Neural progenitor cell (in vitro differentiated cells): ENCODE measurements around the gene SHBG. TPM values are rescaled to one million over a fixed set of nuclear protein-coding genes. Genes with fewer than 3 reads are reported as not detected.

Experiments used
- DNase-seq: peaks from one replicate; pipeline ENCODE4 v3.0.0-alpha.2; 2016; ENCODE audit warnings: low spot score
- H2AFZ ChIP-seq: fragments of 200-600 bp; sonication (generic); replicated peaks from 2 replicates; pipeline ENCODE4 v1.6.1; 2016; ENCODE audit warnings: antibody characterized with exemption
- H3F3A ChIP-seq: fragments of 200-600 bp; sonication (generic); 2 replicates; pipeline ENCODE4 v1.6.1; 2016; ENCODE audit warnings: antibody characterized with exemption, low read depth
- H3K27ac ChIP-seq: fragments of 200-600 bp; sonication (generic); 2 replicates; pipeline ENCODE4 v1.5.1; 2016; ENCODE audit warnings: mild to moderate bottlenecking
- H3K27me3 ChIP-seq: fragments of 200-600 bp; sonication (generic); 2 replicates; pipeline ENCODE4 v1.6.1; 2016; ENCODE audit warnings: mild to moderate bottlenecking, moderate library complexity
- H3K36me3 ChIP-seq: fragments of 200-600 bp; sonication (generic); 2 replicates; pipeline ENCODE4 v1.5.1; 2016
- H3K4me1 ChIP-seq: fragments of 200-600 bp; sonication (generic); 2 replicates; pipeline ENCODE4 v1.6.1; 2016; ENCODE audit warnings: mixed run types
- H3K4me2 ChIP-seq: fragments of 200-600 bp; sonication (generic); 2 replicates; pipeline ENCODE4 v1.6.1; 2016
- H3K4me3 ChIP-seq: fragments of 200-600 bp; sonication (generic); 2 replicates; pipeline ENCODE4 v1.5.1; 2016
- H3K79me2 ChIP-seq: fragments of 200-600 bp; sonication (generic); 2 replicates; pipeline ENCODE4 v1.6.1; 2016; ENCODE audit warnings: low read depth
- H3K9ac ChIP-seq: fragments of 200-600 bp; sonication (generic); 2 replicates; pipeline ENCODE4 v1.6.1; 2016
- H3K9me3 ChIP-seq: fragments of 200-600 bp; sonication (generic); 2 replicates; pipeline ENCODE4 v1.5.1; 2016; ENCODE audit warnings: low read depth
- H4K20me1 ChIP-seq: fragments of 200-600 bp; sonication (generic); 2 replicates; pipeline ENCODE4 v1.6.1; 2016; ENCODE audit warnings: low read depth
- H3K27ac Mint-ChIP-seq: 3 replicates; pipeline ENCODE4 v1.8.0; 2021; ENCODE audit warnings: mixed read lengths
- H3K27me3 Mint-ChIP-seq: 2 replicates; pipeline ENCODE4 v1.8.0; 2022; ENCODE audit warnings: low read depth, mild to moderate bottlenecking, inconsistent platforms, moderate library complexity, mixed read lengths; ENCODE audit not compliant: insufficient read depth
- H3K36me3 Mint-ChIP-seq: 3 replicates; pipeline ENCODE4 v1.8.0; 2021; ENCODE audit warnings: mixed read lengths
- H3K4me1 Mint-ChIP-seq: 3 replicates; pipeline ENCODE4 v1.8.0; 2021; ENCODE audit warnings: mixed read lengths
- H3K4me3 Mint-ChIP-seq: 3 replicates; pipeline ENCODE4 v1.8.0; 2021; ENCODE audit warnings: mild to moderate bottlenecking, moderate library complexity, mixed read lengths
- H3K9me3 Mint-ChIP-seq: 3 replicates; pipeline ENCODE4 v1.8.0; 2020; ENCODE audit warnings: mixed read lengths
- CTCF ChIP-seq: fragments of 200-600 bp; sonication (generic); IDR thresholded peaks from 2 replicates; pipeline ENCODE4 v1.5.1; 2017; ENCODE audit warnings: antibody characterized with exemption, mild to moderate bottlenecking
- EZH2 ChIP-seq: fragments of 200-600 bp; sonication (generic); IDR thresholded peaks from 2 replicates; pipeline ENCODE4 v1.6.1; 2017; ENCODE audit warnings: antibody characterized with exemption, mild to moderate bottlenecking, moderate library complexity
- EZH2phosphoT487 ChIP-seq: fragments of 200-600 bp; sonication (generic); IDR thresholded peaks from 2 replicates; pipeline ENCODE4 v1.6.1; 2017; ENCODE audit warnings: antibody characterized with exemption
- total RNA-seq: library from RNA; depleted of rRNA; stranded (reverse); fragments of >200 nt; gene quantifications from 2 replicates; pipeline ENCODE4 v1.2.3, GENCODE V29; 2015; ENCODE audit warnings: low replicate concordance

Gene SHBG
- total RNA-seq, 1 donor from 2014 or later: not detected

- H3K9ac ChIP-seq: peak within 1 kb of the TSS; percentile 70
- H3K79me2 ChIP-seq: peaks cover 47% of the 10 kb centered on the region
- peak within 1 kb of the TSS; percentile 82 for H3K27ac ChIP-seq
- H3K27me3 ChIP-seq: no peaks in the 10 kb centered on the region
- peaks cover 44% of the 10 kb centered on the region for H4K20me1 ChIP-seq
- peak; percentile 100 for DNase-seq
- peak within 1 kb of the TSS; percentile 38 for H2AFZ ChIP-seq
- Mint-ChIP-seq H3K4me1 (peaks cover 28% of the 10 kb centered on the region), H3K9me3 (no peaks in the 10 kb centered on the region), H3K4me3 (peak within 1 kb of the TSS; percentile 95), H3K36me3 (peaks cover 15% of the 10 kb centered on the region), H3K27ac (peak within 1 kb of the TSS; percentile 84), H3K27me3 (peaks cover 7% of the 10 kb centered on the region)
- H3K4me3 ChIP-seq: peak within 1 kb of the TSS; percentile 71
- peaks cover 16% of the 10 kb centered on the region for H3K4me1 ChIP-seq
- TF ChIP-seq CTCF (peak; percentile 60), EZH2 (no peak)
- no peaks in the 10 kb centered on the region for H3K36me3 ChIP-seq
- peaks cover 17% of the 10 kb centered on the region for H3F3A ChIP-seq
- H3K9me3 ChIP-seq: no peaks in the 10 kb centered on the region
- peak within 1 kb of the TSS; percentile 80 for H3K4me2 ChIP-seq
Measured at GRCh38 chr17:7614425-7615264, 15.3 kb upstream of the SHBG start, which contains the start of gene FXR2. Gene FXR2 (minus strand): TSS chr17:7614897. CDS start chr17:7614532, 365 bp downstream.

- DNase-seq: no peak
- H3K27me3 Mint-ChIP-seq: peaks cover 8% of the 10 kb centered on the region
- H3K36me3 Mint-ChIP-seq: peaks cover 15% of the 10 kb centered on the region
- H4K20me1 ChIP-seq: peaks cover 38% of the 10 kb centered on the region
- H3K9ac ChIP-seq: no peak overlapping the region
- no peak for TF ChIP-seq EZH2
- no peak for TF ChIP-seq CTCF
- no peak for TF ChIP-seq EZH2phosphoT487
- peak overlapping the region; percentile 79 for H3K27ac Mint-ChIP-seq
- peak overlapping the region; percentile 38 for H2AFZ ChIP-seq
- H3K27me3 ChIP-seq: no peaks in the 10 kb centered on the region
- peak overlapping the region; percentile 48 for H3K27ac ChIP-seq
- H3K9me3 ChIP-seq: no peaks in the 10 kb centered on the region
- H3F3A ChIP-seq: peaks cover 17% of the 10 kb centered on the region
- H3K4me3 ChIP-seq: peak overlapping the region; percentile 51
- H3K4me2 ChIP-seq: peak overlapping the region; percentile 68
- H3K4me3 Mint-ChIP-seq: peak overlapping the region; percentile 94
- H3K4me1 ChIP-seq: peaks cover 16% of the 10 kb centered on the region
- H3K79me2 ChIP-seq: peaks cover 41% of the 10 kb centered on the region
- H3K36me3 ChIP-seq: no peaks in the 10 kb centered on the region
- peaks cover 28% of the 10 kb centered on the region for H3K4me1 Mint-ChIP-seq
- no peaks in the 10 kb centered on the region for H3K9me3 Mint-ChIP-seq
Measured at GRCh38 chr17:7615265-7615747, 14.6 kb upstream of the SHBG start.

- TF ChIP-seq EZH2phosphoT487 (no peak), CTCF (no peak), EZH2 (no peak)
- no peaks in the 10 kb centered on the region for H3K36me3 ChIP-seq
- H2AFZ ChIP-seq: no peak overlapping the region
- H3K9me3 Mint-ChIP-seq: no peaks in the 10 kb centered on the region
- no peak overlapping the region for H3K4me3 Mint-ChIP-seq
- H3K36me3 Mint-ChIP-seq: no peaks in the 10 kb centered on the region
- peaks cover 5% of the 10 kb centered on the region for H4K20me1 ChIP-seq
- DNase-seq: no peak
- H3K27ac Mint-ChIP-seq: no peak overlapping the region
- H3K4me2 ChIP-seq: no peak overlapping the region
- no peaks in the 10 kb centered on the region for H3K9me3 ChIP-seq
- H3K27me3 ChIP-seq: no peaks in the 10 kb centered on the region
- peaks cover 4% of the 10 kb centered on the region for H3K27me3 Mint-ChIP-seq
- H3K27ac ChIP-seq: no peak overlapping the region
- peaks cover 5% of the 10 kb centered on the region for H3K4me1 Mint-ChIP-seq
- H3F3A ChIP-seq: peaks cover 17% of the 10 kb centered on the region
- H3K79me2 ChIP-seq: peaks cover 8% of the 10 kb centered on the region
- H3K4me3 ChIP-seq: no peak overlapping the region
- no peak overlapping the region for H3K9ac ChIP-seq
- H3K4me1 ChIP-seq: peaks cover 1% of the 10 kb centered on the region
Measured at GRCh38 chr17:7618608-7619007, 11.3 kb upstream of the SHBG start.
